H1 (cell line): ENCODE results near the gene PRRT2. TPM values are rescaled to one million over a fixed set of nuclear protein-coding genes. Genes with fewer than 3 reads are reported as not detected.
A peak's percentile ranks its signal among the peaks of the same experiment; 100 is the strongest.

Experiments used
- CTCF ChIA-PET: fragments of 300-600 bp; sonication (Branson Sonifier 250); formaldehyde crosslinking; loops from one replicate; lab custom pipeline; 2021; ENCODE audit not compliant: partially characterized antibody; lab: Charles Lee
- POLR2A ChIA-PET: fragments of 300-600 bp; sonication (Branson Sonifier 250); formaldehyde crosslinking; loops from one replicate; lab custom pipeline; 2021; ENCODE audit warnings: inconsistent platforms; ENCODE audit not compliant: partially characterized antibody; lab: Charles Lee
- DNase-seq, 2 experiments: peaks; one replicate each; pipeline versions ENCODE4 v3.0.0 to v3.0.0-alpha.2; 2010 to 2022; ENCODE audit warnings: low spot score in 2 of 2, low read depth in 1 of 2, mixed read lengths in 1 of 2
- FAIRE-seq: peaks from 2 replicates; lab custom pipeline; 2011; peaks lifted over from hg19 to GRCh38; lab: Jason Lieb, UNC
- H2AFZ ChIP-seq: 2 replicates; pipeline ENCODE4 v1.8.1; 2012; ENCODE audit warnings: low read length, inconsistent platforms
- H2AK5ac ChIP-seq: 2 replicates; pipeline ENCODE4 v1.6.1; 2013; ENCODE audit warnings: low read depth, low read length
- H2BK120ac ChIP-seq: replicated peaks from 2 replicates; pipeline ENCODE3; 2013; ENCODE audit warnings: low read depth, low read length, inconsistent platforms
- H2BK12ac ChIP-seq: 2 replicates; pipeline ENCODE4 v1.6.1; 2013; ENCODE audit warnings: low read depth, low read length
- H2BK15ac ChIP-seq: 2 replicates; pipeline ENCODE4 v1.6.1; 2013; ENCODE audit warnings: low read length
- H2BK20ac ChIP-seq: 2 replicates; pipeline ENCODE4 v1.6.1; 2013; ENCODE audit warnings: low read length
- H2BK5ac ChIP-seq: 2 replicates; pipeline ENCODE4 v1.6.1; 2013; ENCODE audit warnings: low read depth, low read length
- H3K14ac ChIP-seq: 2 replicates; pipeline ENCODE4 v1.6.1; 2013; ENCODE audit warnings: inconsistent platforms; ENCODE audit not compliant: insufficient read length
- H3K18ac ChIP-seq: 2 replicates; pipeline ENCODE4 v1.6.1; 2013; ENCODE audit warnings: low read length; ENCODE audit errors: extremely low read depth
- H3K23ac ChIP-seq: 2 replicates; pipeline ENCODE4 v1.6.1; 2013; ENCODE audit warnings: inconsistent platforms; ENCODE audit not compliant: insufficient read length
- H3K23me2 ChIP-seq: 2 replicates; pipeline ENCODE4 v1.6.1; 2013; ENCODE audit warnings: low read depth, low read length
- H3K27ac ChIP-seq: 2 replicates; pipeline ENCODE4 v1.6.1; 2011; ENCODE audit warnings: low read depth, low read length, inconsistent platforms
- H3K27me3 ChIP-seq, 4 experiments: replicated peaks in 1 of 4; 1 replicate in 1 of 4; 2 replicates in 3 of 4; pipeline versions ENCODE4 v1.6.1 to v1.8.1; 2011 to 2013; ENCODE audit warnings: low read length in 3 of 4, mild to moderate bottlenecking in 3 of 4, inconsistent platforms in 2 of 4, mixed read lengths in 2 of 4, moderate library complexity in 1 of 4; ENCODE audit not compliant: control insufficient read depth in 3 of 4, insufficient read depth in 3 of 4; ENCODE audit errors: extremely low read depth in 1 of 4
- H3K36me3 ChIP-seq, 4 experiments: 2 replicates each; pipeline versions ENCODE4 v1.6.1 to v1.8.1; 2011 to 2013; ENCODE audit warnings: mild to moderate bottlenecking in 4 of 4, low read length in 3 of 4, moderate library complexity in 2 of 4, control low read depth in 1 of 4, inconsistent platforms in 1 of 4; ENCODE audit not compliant: insufficient read depth in 4 of 4, control insufficient read depth in 2 of 4
- H3K4ac ChIP-seq: replicated peaks from 2 replicates; pipeline ENCODE3; 2013; ENCODE audit warnings: low read length, low read depth, mixed read lengths, inconsistent platforms; ENCODE audit not compliant: insufficient read length
- H3K4me1 ChIP-seq, 4 experiments: replicated peaks in 1 of 4; 1 replicate in 1 of 4; 2 replicates in 3 of 4; pipeline versions ENCODE4 v1.6.1 to v1.8.1; 2011 to 2013; ENCODE audit warnings: low read length in 3 of 4, inconsistent platforms in 2 of 4, mixed read lengths in 1 of 4; ENCODE audit not compliant: insufficient read depth in 4 of 4, control insufficient read depth in 3 of 4
- H3K4me2 ChIP-seq, 2 experiments: 2 replicates each; pipeline versions ENCODE4 v1.6.1 to v1.8.1; 2011 to 2013; ENCODE audit warnings: low read depth in 2 of 2, low read length in 2 of 2, control low read depth in 1 of 2, inconsistent platforms in 1 of 2, mild to moderate bottlenecking in 1 of 2; ENCODE audit not compliant: insufficient read depth in 1 of 2
- H3K4me3 ChIP-seq, 4 experiments: fragments of 200-600, 300-600 bp in 1 of 4; sonication (generic), shearing (Covaris generic), sonication (Bioruptor Twin) in 1 of 4; 2 replicates each; pipeline versions ENCODE4 v1.5.1 to v1.8.1; 2011 to 2016; ENCODE audit warnings: low read length in 4 of 4, low read depth in 3 of 4, control low read depth in 2 of 4, inconsistent platforms in 2 of 4, mild to moderate bottlenecking in 2 of 4, mixed read lengths in 1 of 4, moderate library complexity in 1 of 4; ENCODE audit not compliant: insufficient read depth in 2 of 4; ENCODE audit errors: extremely low read depth in 1 of 4
- H3K56ac ChIP-seq: replicated peaks from 2 replicates; pipeline ENCODE3; 2013; ENCODE audit warnings: low read depth, mild to moderate bottlenecking, mixed read lengths, low read length, inconsistent platforms; ENCODE audit not compliant: insufficient read length
- H3K79me1 ChIP-seq: 2 replicates; pipeline ENCODE4 v1.6.1; 2013; ENCODE audit warnings: low read depth, low read length, control low read depth
- H3K79me2 ChIP-seq, 2 experiments: 2 replicates each; pipeline versions ENCODE4 v1.6.1 to v1.8.1; 2012 to 2013; ENCODE audit warnings: low read length in 2 of 2, mild to moderate bottlenecking in 2 of 2, inconsistent platforms in 1 of 2; ENCODE audit not compliant: insufficient read depth in 2 of 2, control insufficient read depth in 1 of 2
- H3K9ac ChIP-seq, 4 experiments: replicated peaks in 1 of 4; 1 replicate in 1 of 4; 2 replicates in 3 of 4; pipeline versions ENCODE4 v1.6.1 to v1.8.1; 2011 to 2013; ENCODE audit warnings: low read depth in 3 of 4, low read length in 3 of 4, control low read depth in 2 of 4, mild to moderate bottlenecking in 2 of 4, moderate library complexity in 2 of 4, inconsistent platforms in 1 of 4; ENCODE audit errors: extremely low read depth in 1 of 4
- H3K9me3 ChIP-seq, 2 experiments: 2 replicates each; pipeline versions ENCODE4 v1.6.1 to v1.8.1; 2012 to 2013; ENCODE audit warnings: mild to moderate bottlenecking in 2 of 2, moderate library complexity in 2 of 2, control low read depth in 1 of 2, inconsistent platforms in 1 of 2, low read depth in 1 of 2, low read length in 1 of 2, mixed read lengths in 1 of 2; ENCODE audit not compliant: insufficient read depth in 2 of 2
- H4K20me1 ChIP-seq, 2 experiments: replicated peaks in 1 of 2; 2 replicates each; pipeline versions ENCODE3 to v1.8.1; 2011 to 2013; ENCODE audit warnings: inconsistent platforms in 2 of 2, low read length in 2 of 2, mild to moderate bottlenecking in 1 of 2; ENCODE audit not compliant: insufficient read depth in 2 of 2, control insufficient read depth in 1 of 2
- H4K5ac ChIP-seq: 2 replicates; pipeline ENCODE4 v1.6.1; 2013; ENCODE audit warnings: low read length, low read depth, mixed read lengths, inconsistent platforms; ENCODE audit not compliant: insufficient read length
- H4K8ac ChIP-seq: 2 replicates; pipeline ENCODE4 v1.8.0; 2013; ENCODE audit warnings: mild to moderate bottlenecking, moderate library complexity, low read length, inconsistent platforms; ENCODE audit not compliant: insufficient read depth; ENCODE audit errors: extremely low read depth
- H4K91ac ChIP-seq: replicated peaks from 2 replicates; pipeline ENCODE3; 2013; ENCODE audit warnings: low read length, mixed read lengths, inconsistent platforms; ENCODE audit not compliant: insufficient read length
- CTBP2 ChIP-seq: IDR thresholded peaks from 2 replicates; pipeline ENCODE4 v1.7.0; 2011; ENCODE audit warnings: borderline replicate concordance, mild to moderate bottlenecking, moderate library complexity, mixed read lengths, low read length; ENCODE audit not compliant: insufficient read depth, insufficient read length
- RNF2 ChIP-seq: fragments of 200-900, 300-1000 bp; sonication (generic); IDR thresholded peaks from 2 replicates; pipeline ENCODE4 v1.7.1; 2016; ENCODE audit warnings: borderline replicate concordance, low read depth, mild to moderate bottlenecking, antibody characterized with exemption, low read length; ENCODE audit not compliant: poor library complexity, severe bottlenecking; ENCODE audit errors: missing control alignments
- SP4 ChIP-seq: IDR thresholded peaks from 2 replicates; pipeline ENCODE4 v1.6.1; 2012; ENCODE audit warnings: low read length, inconsistent platforms
- SRF ChIP-seq: IDR thresholded peaks from 2 replicates; pipeline ENCODE4 v1.6.1; 2011; ENCODE audit warnings: mild to moderate bottlenecking, low read depth, low read length, moderate library complexity
- WGBS, 2 experiments: shearing (Covaris generic) in 1 of 2; methylation state at CpG; one replicate each; pipeline versions ENCODE4 v1.1.6 to v1.1.7; 2013 to 2015; ENCODE audit warnings: low lambda C conversion rate in 2 of 2, mixed read lengths in 2 of 2, inconsistent platforms in 1 of 2, low coverage in 1 of 2, missing lambda C conversion rate in 1 of 2; ENCODE audit not compliant: insufficient replicate concordance in 2 of 2, insufficient coverage in 1 of 2, insufficient read length in 1 of 2; ENCODE audit errors: extremely low coverage in 1 of 2, missing lambda C conversion rate in 1 of 2; 5-methylcytosine and 5-hydroxymethylcytosine counted together
- polyA plus RNA-seq, 7 experiments: library from polyadenylated mRNA; depleted of rRNA in 3 of 7; stranded (reverse) in 5 of 7; unstranded in 2 of 7; fragments of >200 nt in 5 of 7; fragments of 200-250 nt in 2 of 7; gene quantifications; 1 replicate in 5 of 7; 2 replicates in 1 of 7; 4 replicates in 1 of 7; pipeline versions ENCODE4 v1.2.1 to v1.2.3, GENCODE V29; 2011 to 2013; ENCODE audit warnings: missing spikeins in 2 of 7, mixed read lengths in 2 of 7
- total RNA-seq: library from RNA; stranded (reverse); fragmentation: NEBNext Ultra II Directional; extraction: Animal tissue kit (Norgen Biotek cat#: 25700); gene quantifications from 2 replicates; pipeline ENCODE4 v1.2.1, GENCODE V29; 2021

The PRRT2 gene
- total and polyA plus RNA-seq, 2 of the 8 experiments (the other 6 are each of a cell fraction or from before 2014, with no cell fraction given) = 12.8 to 32.6 TPM

GRCh38 chr16:29845656-29846055 lies 33.7 kb downstream of the PRRT2 start:
- Histone ChIP-seq H4K91ac (no peak overlapping the region), H3K23ac (no peak overlapping the region), H3K79me1 (no peaks in the 10 kb centered on the region), H3K27ac (no peak overlapping the region), H3K56ac (no peak overlapping the region), H2BK5ac (0 out of 2 replicates have a peak overlapping the region, but pooled peaks have one; percentile 16), H2BK15ac (no peak overlapping the region), H3K9ac (no peak overlapping the region), H3K36me3 (no peaks in the 10 kb centered on the region), H4K20me1 (no peaks in the 10 kb centered on the region), H2BK20ac (no peak overlapping the region), H2AFZ (no peak overlapping the region), H4K5ac (no peak overlapping the region), H3K4me1 (no peaks in the 10 kb centered on the region; a peak in 1 of 7 replicates), H3K27me3 (no peaks in the 10 kb centered on the region), H3K4me2 (no peak overlapping the region), H3K18ac (no peak overlapping the region), H3K23me2 (no peaks in the 10 kb centered on the region), H2BK12ac (no peak overlapping the region), H3K9me3 (no peaks in the 10 kb centered on the region), H2AK5ac (no peak overlapping the region), H3K14ac (no peak overlapping the region), H3K79me2 (no peaks in the 10 kb centered on the region), H3K4ac (no peak overlapping the region), H3K4me3 (no peak overlapping the region), H2BK120ac (no peak overlapping the region), H4K8ac (no peak overlapping the region; the same call in 1 of the 2 replicates)
- ChIA-PET CTCF (interaction anchor here (1.0 to 15.0 kb wide), 3 partner anchors 11 to 46 kb away, joined by 3 to 212 read pairs (median 4); partner anchors contain the start of genes MVP and PAGR1), POLR2A (interaction anchor here (0.9 to 12.7 kb wide), 6 partner anchors 9 to 77 kb away, joined by 3 to 167 read pairs (median 4); partner anchors contain the start of genes MVP and PAGR1)
- no peak for TF ChIP-seq RNF2
- TF ChIP-seq SP4 = no peak
- no peak for TF ChIP-seq SRF
- TF ChIP-seq CTBP2 = no peak
- WGBS, 2 experiments = 94% methylated on average over 18 of the region's 18 CpGs; no CpG with 5 or more reads in 1 of the 2 experiments
- FAIRE-seq (no peak), DNase-seq (no peak)
